Activated CD8-positive, alpha-beta memory T cell treated with anti-CD3 and anti-CD28 coated beads, Interleukin-2, amount 50 U/mL, for 24 hours (primary cell): ENCODE data around the gene IGF2R.

Experiments used
- DNase-seq: peaks from one replicate; pipeline ENCODE4 v3.0.0-alpha.2; 2020; ENCODE audit errors: extremely low read depth

Gene IGF2R

GRCh38 chr6:160027076-160027475, 58.2 kb downstream of the IGF2R start:
- no peak for DNase-seq

- DNase-seq = no peak
These were observed 59.0 kb downstream of the IGF2R start for GRCh38 chr6:160027931-160028330.

GRCh38 chr6:160028487-160029275, 59.8 kb downstream of the IGF2R start:
- DNase-seq = no peak

DNA sequence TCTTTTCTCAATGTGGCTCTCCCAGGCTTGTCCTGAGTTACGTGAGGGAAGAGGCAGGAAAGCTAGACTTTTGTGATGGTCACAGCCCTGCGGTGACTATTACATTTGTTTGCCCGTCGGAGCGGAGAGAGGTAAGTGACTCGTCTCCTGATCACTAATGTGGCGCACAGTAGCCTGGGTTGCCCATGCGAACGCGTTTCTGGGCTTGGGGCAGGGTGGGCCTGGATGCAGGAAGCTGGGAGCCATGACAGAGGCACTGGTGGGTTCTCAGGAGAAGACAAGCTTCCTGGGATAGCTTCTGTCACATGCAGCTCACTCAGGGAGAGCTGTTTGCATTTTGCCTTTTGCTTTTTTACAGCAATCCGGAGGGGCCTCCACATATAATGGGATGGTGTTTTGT, 60.6 kb downstream of the IGF2R start:
- no peak for DNase-seq

- DNase-seq = no peak
These were observed 61.2 kb downstream of the IGF2R start for GRCh38 chr6:160030103-160030502.

DNA sequence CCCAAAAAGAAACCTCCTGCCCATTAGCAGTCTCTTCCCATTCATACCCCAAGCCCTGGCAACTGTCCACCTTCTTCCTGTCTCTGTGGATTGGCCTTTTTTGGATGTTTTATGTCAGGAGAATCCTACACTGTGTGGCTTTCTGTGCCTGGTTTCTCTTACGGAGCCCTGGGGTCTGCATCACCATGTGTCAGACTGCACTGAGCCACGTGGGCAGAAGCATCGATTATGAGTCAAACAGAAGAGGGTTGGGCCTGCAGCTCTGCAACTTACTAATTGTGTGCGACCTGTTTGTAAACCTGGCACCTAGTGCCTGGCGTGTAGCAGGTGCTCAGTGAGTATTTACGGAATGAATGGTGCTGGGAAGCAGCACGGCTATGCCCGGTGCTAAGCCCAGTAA, 62.6 kb downstream of the IGF2R start:
- DNase-seq = no peak

- DNase-seq = no peak
These were observed 63.0 kb downstream of the IGF2R start for GRCh38 chr6:160031871-160032270.

GRCh38 chr6:160032538-160032937, 63.7 kb downstream of the IGF2R start:
- no peak for DNase-seq

GRCh38 chr6:160034036-160034930, 65.4 kb downstream of the IGF2R start:
- DNase-seq = no peak

- no peak for DNase-seq
These were observed 66.4 kb downstream of the IGF2R start for GRCh38 chr6:160035241-160035640.

DNA sequence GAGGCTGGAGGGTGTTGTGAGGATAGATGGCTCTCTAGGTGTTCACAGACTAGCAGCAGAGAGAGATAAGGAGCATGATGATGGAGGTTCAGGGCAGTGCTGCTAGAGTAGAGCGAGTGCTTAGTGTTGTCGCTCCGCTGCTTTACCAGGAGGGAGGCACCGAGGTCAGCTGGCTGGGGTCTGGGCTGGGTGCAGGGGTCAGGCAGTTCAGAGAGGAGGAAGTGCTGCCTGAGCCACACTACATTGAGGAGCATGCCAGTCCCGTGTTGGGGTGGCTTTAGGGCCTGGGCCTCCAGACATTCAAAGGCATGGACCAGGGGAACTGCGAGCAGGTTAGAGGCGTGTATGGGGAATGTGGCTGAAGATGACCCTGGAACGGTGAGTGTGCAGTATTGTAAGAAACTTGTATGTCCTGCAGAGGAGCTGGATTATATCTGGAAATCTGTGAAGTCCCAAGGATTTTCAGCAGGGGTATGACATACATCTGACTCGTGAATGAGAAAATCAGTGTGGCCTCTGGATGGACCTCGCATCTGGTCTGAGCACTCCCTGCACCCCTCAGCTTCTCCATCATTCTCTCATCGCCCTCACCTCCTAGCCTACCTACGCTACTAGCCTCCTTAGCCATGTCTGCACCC, 66.9 kb downstream of the IGF2R start:
- no peak for DNase-seq

GRCh38 chr6:160036331-160036695, 67.4 kb downstream of the IGF2R start:
- DNase-seq = no peak

GRCh38 chr6:160036790-160037206, 67.9 kb downstream of the IGF2R start:
- no peak for DNase-seq

DNA sequence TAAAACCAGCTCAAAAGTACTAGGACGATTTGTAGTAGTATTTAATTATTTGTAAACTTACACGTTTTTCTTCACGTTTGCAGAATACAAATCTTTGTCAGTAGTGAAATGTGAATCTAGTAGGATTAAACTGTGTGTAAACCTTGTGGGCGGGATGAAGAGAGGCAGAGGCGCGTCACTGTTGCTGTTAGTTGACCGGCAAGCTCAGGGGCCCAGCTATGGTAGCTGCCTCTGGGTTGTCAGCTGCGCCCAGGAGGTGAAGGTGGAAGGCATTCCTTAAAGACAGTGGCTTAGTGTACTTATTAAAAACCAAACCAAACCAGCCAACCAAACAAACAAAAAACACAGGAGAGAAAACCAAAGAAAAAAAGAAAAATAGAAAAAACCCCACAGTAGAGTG, 69.6 kb downstream of the IGF2R start:
- no peak for DNase-seq

DNA sequence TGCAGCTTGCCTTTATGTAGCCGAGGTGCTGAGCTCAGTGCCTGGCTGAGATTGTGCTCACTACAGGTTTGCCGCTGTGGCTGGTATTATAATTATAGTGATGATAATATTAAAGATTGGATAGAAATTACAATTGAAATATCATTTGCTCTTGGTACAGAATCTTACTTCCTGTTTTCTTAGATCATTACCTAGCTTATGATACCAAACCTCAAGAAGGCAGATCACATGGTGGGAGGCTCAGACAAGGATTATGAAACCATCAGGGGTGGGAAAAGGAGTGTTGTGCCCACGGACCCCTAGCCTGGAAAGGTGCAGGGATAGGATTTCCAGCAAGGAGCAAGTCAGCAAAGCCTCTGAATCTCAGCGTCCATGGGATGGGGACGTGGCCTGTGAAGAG, 70.6 kb downstream of the IGF2R start:
- no peak for DNase-seq

DNA sequence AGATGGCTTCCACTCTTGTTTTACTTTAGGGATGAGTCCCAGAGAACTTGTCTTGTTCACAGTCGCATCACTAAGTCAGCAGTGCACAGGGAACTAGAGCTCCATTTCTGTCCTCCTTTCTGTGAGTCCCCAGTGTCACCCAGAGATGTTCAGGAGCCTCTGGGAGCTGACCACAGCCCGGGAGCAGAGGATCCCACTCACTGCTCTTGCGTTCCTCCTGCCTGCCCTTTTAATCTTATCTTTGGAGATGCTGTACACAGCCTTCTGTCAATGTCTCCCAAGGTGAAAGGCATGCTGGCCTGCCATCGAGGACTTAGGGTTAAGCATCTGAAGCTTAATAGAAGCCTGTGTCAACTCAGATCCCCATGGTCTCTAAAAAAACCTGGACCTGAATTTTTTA, 71.2 kb downstream of the IGF2R start:
- DNase-seq = no peak

DNA sequence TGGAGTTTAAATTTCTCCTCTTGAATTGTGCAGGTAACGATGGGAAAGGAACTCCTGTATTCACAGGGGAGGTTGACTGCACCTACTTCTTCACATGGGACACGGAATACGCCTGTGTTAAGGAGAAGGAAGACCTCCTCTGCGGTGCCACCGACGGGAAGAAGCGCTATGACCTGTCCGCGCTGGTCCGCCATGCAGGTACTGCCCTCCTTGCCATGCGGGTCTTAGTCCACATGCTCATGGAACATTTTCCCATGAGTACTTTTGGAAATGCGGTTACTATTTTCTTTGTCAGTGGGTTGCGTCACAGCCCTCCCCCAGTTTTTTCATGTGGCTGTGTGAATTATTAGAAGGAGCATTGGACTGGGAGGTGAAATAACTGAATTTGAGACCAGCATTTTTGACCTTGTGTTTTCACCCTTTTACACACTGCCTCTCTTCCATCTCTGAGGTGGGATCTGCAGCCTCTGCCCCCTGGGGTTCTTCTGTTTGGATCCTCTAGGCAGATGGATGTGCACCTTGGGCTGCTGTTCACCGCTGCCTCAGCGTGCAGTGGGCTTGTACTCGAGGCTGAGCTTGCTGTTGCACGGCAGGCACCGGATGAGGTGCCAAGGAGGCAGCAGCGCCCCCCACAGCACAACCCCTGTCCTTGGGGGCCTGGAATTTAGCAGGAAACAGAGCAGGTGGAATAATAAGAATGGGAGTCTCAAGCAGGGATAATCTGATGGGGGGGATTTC, 71.8 kb downstream of the IGF2R start:
- no peak for DNase-seq

DNA sequence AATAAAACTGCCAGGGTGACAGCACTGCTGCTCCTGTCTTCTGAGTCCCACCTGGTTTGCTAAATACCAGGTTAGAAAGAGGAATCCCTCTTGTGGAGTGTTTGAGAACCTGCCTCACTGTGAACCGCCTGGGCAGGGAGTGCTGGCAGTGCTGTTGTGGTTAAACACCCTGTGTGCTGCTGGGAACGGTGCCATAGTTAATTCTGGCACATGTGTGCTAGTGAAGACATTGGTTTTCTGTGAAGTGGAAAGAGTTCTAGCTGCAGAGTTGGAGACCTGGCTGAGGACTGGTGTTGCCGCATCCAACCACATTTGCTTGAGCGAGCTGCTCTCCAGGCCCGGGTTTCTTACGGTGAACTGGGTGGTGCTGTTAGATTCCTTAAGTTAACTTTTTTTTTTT, 72.7 kb downstream of the IGF2R start:
- no peak for DNase-seq

DNA sequence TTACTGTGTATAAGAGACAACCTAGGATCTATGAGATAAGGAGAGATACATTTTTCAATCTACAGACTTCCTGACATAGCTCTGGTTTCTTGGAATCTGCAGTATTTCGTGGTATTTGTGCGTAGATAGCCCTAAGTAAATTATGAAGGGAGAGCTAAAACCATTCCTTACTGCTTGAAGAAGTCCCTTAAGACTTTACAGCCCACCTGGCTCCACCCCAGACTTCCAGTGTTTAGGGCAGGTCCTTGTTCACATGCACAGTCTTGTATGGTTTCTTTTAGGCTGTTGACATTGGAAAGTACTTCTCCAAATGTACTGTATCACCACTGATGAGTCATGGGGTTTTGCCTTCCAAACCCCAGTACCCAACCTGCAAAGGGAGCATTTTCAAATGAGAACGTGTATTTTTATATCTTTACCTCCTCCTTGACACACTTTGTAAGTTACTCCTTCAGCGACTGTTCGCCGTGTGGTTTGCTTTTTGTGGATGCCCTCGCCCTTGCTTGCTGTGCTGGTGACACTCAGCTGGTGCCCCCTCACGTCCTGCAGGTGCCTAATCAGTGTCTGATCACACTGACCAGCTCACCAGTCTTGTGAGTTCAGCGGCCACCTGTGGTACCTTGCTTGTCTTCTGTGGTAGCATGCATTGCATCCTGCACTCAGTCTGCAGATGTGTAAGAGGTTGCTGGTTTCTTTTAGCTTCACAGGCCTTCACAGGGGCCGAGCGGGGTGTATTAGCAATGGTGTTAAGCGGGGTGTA, 73.3 kb downstream of the IGF2R start:
- DNase-seq = no peak

- no peak for DNase-seq
These were observed 74.0 kb downstream of the IGF2R start for GRCh38 chr6:160042788-160043301.

- no peak for DNase-seq
These were observed 74.9 kb downstream of the IGF2R start for GRCh38 chr6:160043784-160044183.
